ENCODE measurements around the gene SCUBE2. TPM values are rescaled to one million over a fixed set of nuclear protein-coding genes. Genes with fewer than 3 reads are reported as not detected.
"Not testable (repeated sequence)": the region's sequence is repeated elsewhere in the genome, so short reads cannot be mapped to it uniquely, and the experiment has no call there.

The SCUBE2 gene
- total and polyA plus RNA-seq, 3 donors from 2014 or later: 3.5 to 10.5 (median 5.0) TPM

DNA sequence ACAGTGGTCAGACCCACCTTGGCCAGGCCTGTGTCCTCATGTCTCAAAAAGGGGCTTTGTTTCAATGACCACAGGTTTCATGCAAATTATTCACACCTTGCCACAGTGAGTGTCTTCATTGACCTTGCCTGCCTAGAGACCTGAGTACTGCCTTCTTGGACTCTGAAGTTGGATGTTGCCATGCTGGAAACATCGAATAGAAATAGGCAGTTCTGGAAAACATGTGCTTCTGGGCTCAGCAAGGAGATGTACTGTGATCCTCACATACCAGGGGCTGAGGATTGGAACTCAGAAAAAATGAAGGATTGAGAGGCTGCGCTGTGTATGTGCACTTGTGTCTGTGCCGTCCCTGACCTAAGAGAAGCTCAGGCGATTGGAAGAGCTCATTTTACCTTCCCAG lies 78.0 kb downstream of the SCUBE2 start:
- TF ChIP-seq, protein P1, sequence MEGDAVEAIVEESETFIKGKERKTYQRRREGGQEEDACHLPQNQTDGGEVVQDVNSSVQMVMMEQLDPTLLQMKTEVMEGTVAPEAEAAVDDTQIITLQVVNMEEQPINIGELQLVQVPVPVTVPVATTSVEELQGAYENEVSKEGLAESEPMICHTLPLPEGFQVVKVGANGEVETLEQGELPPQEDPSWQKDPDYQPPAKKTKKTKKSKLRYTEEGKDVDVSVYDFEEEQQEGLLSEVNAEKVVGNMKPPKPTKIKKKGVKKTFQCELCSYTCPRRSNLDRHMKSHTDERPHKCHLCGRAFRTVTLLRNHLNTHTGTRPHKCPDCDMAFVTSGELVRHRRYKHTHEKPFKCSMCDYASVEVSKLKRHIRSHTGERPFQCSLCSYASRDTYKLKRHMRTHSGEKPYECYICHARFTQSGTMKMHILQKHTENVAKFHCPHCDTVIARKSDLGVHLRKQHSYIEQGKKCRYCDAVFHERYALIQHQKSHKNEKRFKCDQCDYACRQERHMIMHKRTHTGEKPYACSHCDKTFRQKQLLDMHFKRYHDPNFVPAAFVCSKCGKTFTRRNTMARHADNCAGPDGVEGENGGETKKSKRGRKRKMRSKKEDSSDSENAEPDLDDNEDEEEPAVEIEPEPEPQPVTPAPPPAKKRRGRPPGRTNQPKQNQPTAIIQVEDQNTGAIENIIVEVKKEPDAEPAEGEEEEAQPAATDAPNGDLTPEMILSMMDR (IDR thresholded peaks at IDR 0.05): no peak
- no peak for TF ChIP-seq POLR2A (IDR thresholded peaks at IDR 0.05)
- Histone ChIP-seq H3K27ac (no peak overlapping the region), H3K4me1 (no peaks in the 10 kb centered on the region), H3K4me3 (no peak overlapping the region), H3K36me3 (ENCODE audit: low read depth, missing control alignments) (no peaks in the 10 kb centered on the region), H3K9me3 (no peaks in the 10 kb centered on the region), H3K27me3 (no peaks in the 10 kb centered on the region)
- WGBS, 2 donors: 87% methylated on average over 4 of the region's 4 CpGs
- no peak for DNase-seq
- intact Hi-C loops (cut with DNase I; ENCODE audit: low total_unique reads): no loop called here

DNA sequence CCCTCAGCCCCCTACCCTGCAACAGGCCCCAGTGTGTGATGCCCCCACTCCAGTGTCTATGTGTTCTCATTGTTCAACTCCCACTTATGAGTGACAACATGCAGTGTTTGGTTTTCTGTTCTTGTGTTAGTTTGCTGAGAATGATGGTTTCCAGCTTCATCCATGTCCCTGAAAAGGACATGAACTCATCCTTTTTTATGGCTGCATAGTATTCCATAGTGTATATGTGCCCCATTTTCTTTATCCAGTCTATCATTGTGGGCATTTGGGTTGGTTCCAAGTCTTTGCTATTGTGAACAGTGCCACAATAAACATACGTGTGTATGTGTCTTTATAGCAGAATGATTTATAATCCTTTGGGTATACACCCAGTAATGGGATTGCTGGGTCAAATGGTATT lies 81.9 kb downstream of the SCUBE2 start:
- H3K9me3 ChIP-seq; H3K4me3 ChIP-seq; H3K36me3 ChIP-seq (ENCODE audit: low read depth, missing control alignments); H3K27me3 ChIP-seq; H3K4me1 ChIP-seq; DNase-seq; intact Hi-C loops (cut with DNase I; ENCODE audit: low total_unique reads); H3K27ac ChIP-seq: not testable (repeated sequence)
- WGBS, 2 donors: 92 to 94% methylated on average over 1 of the region's 1 CpG

DNA sequence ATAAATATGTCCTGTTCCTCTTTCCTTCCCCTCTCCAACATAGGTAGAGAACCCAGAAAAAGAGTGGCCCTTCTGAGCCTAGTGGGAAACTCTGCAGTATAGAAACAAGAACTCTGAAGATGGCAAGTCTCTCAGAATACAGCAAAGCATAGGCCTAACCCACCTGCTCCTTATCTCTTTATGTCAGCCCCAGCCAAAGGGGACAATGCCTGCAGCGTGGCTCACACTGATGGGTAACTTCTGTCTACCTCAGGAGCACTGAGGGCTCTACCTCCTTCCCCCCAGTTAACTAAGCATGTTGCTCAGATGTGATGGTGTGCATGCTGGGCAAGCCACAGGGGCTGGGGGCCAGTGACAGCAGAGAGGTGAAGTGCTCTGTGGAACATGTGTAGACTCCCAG lies 82.7 kb downstream of the SCUBE2 start:
- H3K27ac ChIP-seq: no peak overlapping the region
- intact Hi-C loops (cut with DNase I; ENCODE audit: low total_unique reads): no loop called here
- no peaks in the 10 kb centered on the region for H3K4me1 ChIP-seq
- no peaks in the 10 kb centered on the region for H3K36me3 ChIP-seq (ENCODE audit: low read depth, missing control alignments)
- H3K4me3 ChIP-seq: no peak overlapping the region
- DNase-seq: no peak
- TF ChIP-seq POLR2A (IDR thresholded peaks at IDR 0.05): no peak
- TF ChIP-seq, protein P1 (IDR thresholded peaks at IDR 0.05): no peak
- no peaks in the 10 kb centered on the region for H3K9me3 ChIP-seq
- no peaks in the 10 kb centered on the region for H3K27me3 ChIP-seq
- WGBS, 2 donors: 83 to 93% methylated on average over 1 of the region's 1 CpG

DNA sequence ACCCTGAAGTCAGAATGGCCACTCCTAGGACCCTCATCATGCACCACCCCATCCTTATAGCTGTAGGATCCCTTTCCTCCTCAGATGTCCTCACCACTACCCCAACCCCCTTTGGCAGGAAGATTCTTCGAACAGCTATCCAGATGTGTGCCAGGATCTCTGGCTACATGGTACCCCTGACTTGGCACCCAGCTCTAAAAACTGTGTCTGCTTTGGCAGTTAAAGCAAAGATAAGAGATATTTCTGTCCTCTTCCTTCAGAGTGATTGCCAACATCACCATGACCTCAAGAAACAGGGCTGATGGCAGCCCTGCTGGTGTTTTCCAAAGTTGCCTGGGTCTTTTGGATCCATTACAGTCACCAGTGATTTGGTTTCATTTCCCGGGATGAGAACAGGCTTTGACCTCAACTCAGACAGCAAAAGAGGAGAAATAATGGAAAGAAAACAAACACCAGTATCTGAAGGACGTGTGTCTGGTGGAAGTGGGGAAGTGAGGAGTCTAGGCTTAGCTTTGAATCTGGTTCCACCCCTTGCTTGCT lies 83.3 kb downstream of the SCUBE2 start:
- Histone ChIP-seq H3K4me1 (peaks cover 3% of the 10 kb centered on the region), H3K36me3 (ENCODE audit: low read depth, missing control alignments) (no peaks in the 10 kb centered on the region), H3K4me3 (no peak overlapping the region), H3K27me3 (no peaks in the 10 kb centered on the region), H3K27ac (no peak overlapping the region), H3K9me3 (no peaks in the 10 kb centered on the region)
- intact Hi-C loops (cut with DNase I; ENCODE audit: low total_unique reads): no loop called here
- DNase-seq: no peak
- WGBS, 2 donors: 75 to 76% methylated on average over 3 of the region's 3 CpGs
- no peak for TF ChIP-seq POLR2A (IDR thresholded peaks at IDR 0.05)
- TF ChIP-seq, protein P1 (IDR thresholded peaks at IDR 0.05): no peak

DNA sequence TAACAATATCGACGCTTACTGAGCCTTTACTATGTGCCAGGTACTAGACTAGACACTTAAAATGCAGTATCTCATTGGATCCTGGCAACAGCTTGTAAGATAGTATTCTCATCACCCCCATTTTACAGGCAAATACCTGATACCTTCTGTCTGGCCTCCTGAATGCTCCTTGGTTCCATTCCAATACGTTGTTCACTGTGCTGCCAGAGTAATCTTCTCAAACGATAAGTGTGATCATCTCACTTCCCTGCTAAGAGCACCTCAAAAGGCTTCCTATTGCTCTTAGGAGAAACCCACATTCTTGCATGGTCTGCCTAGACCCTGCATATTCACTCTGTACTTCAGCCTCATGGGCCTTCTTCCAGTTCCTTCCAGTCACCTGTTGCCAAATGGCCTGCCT lies 86.3 kb downstream of the SCUBE2 start:
- no peak overlapping the region for H3K4me3 ChIP-seq

More for the DNA sequence above, 86.3 kb downstream of the SCUBE2 start:
- no peaks in the 10 kb centered on the region for H3K9me3 ChIP-seq
- TF ChIP-seq POLR2A (IDR thresholded peaks at IDR 0.05): no peak
- TF ChIP-seq, protein P1 (IDR thresholded peaks at IDR 0.05): no peak
- DNase-seq: no peak
- no peaks in the 10 kb centered on the region for H3K27me3 ChIP-seq
- peaks cover 7% of the 10 kb centered on the region for H3K4me1 ChIP-seq
- no peaks in the 10 kb centered on the region for H3K36me3 ChIP-seq (ENCODE audit: low read depth, missing control alignments)
- intact Hi-C loops (cut with DNase I; ENCODE audit: low total_unique reads): no loop called here
- no peak overlapping the region for H3K27ac ChIP-seq
- WGBS, 2 donors: 38 to 51% methylated on average over 4 of the region's 4 CpGs

Data from testis (tissue), 3 donors.